Measurements from ENCODE around the gene CCDC183.

The CCDC183 gene

DNA sequence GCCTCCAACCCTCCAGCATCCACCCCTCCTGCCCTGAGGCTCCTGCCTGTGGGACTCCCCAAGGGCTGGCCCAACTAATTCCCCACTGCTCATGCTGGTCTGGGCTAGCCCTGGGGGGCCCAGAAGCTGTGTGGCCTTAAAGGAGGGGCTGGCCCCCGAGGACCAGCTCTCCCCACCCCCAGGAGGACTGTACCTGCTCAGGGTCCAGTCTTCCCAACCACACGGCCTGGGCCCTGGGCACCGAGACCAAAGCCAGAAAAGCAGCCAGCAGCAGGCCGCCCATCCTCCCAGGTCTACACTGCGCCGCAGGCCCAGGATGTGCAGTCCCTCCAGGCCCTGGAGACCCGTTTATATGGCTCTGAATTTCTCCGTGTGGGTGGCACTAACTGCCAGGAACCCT is 47.9 kb upstream of the CCDC183 start, which contains the start of gene LCN6:
TSS of gene LCN6 (minus strand) at position 325 of the 400 bp plus-strand sequence. CDS start at position 283, 42 bp downstream.
- no peak within 1 kb of the TSS for H3K4me2 ChIP-seq (ENCODE audit: low read length)
- H3K27me3 ChIP-seq (ENCODE audit: insufficient read depth, low read length) = peaks cover 25% of the 10 kb centered on the region; the same call in 1 of the 2 replicates
- H3F3A ChIP-seq (ENCODE audit: insufficient read depth, low read length) = no peaks in the 10 kb centered on the region
- H3K4me1 ChIP-seq (ENCODE audit: insufficient read depth, low read length, severe bottlenecking) = no peaks in the 10 kb centered on the region
- H2AFZ ChIP-seq (ENCODE audit: low read length) = no peak within 1 kb of the TSS
- H3K36me3 ChIP-seq (ENCODE audit: insufficient read depth, low read length) = peaks cover 2% of the 10 kb centered on the region; the same call in 1 of the 2 replicates
- no peaks in the 10 kb centered on the region for H3K79me2 ChIP-seq (ENCODE audit: insufficient read depth, low read length)
- H3K27ac ChIP-seq (ENCODE audit: low read depth, low read length, poor library complexity, severe bottlenecking) = no peak within 1 kb of the TSS
- no peak for TF ChIP-seq CTCF (IDR thresholded peaks at IDR 0.05; ENCODE audit: low read length)
- TF ChIP-seq EZH2 (IDR thresholded peaks at IDR 0.05; ENCODE audit: borderline replicate concordance, low read length) = no peak
- H3K9me3 ChIP-seq (ENCODE audit: low read length) = peaks cover 13% of the 10 kb centered on the region
- H3K9ac ChIP-seq (ENCODE audit: low read length) = no peak within 1 kb of the TSS
- no peak within 1 kb of the TSS for H3K4me3 ChIP-seq (ENCODE audit: low read depth, low read length, poor library complexity, severe bottlenecking)
- H4K20me1 ChIP-seq (ENCODE audit: insufficient read depth, low read length) = no peaks in the 10 kb centered on the region
- H3K9me2 ChIP-seq (ENCODE audit: low read depth, low read length) = no peaks in the 10 kb centered on the region

GRCh38 chr9:136748666-136749611 is 47.2 kb upstream of the CCDC183 start:
- peaks cover 2% of the 10 kb centered on the region; the same call in 1 of the 2 replicates for H3K36me3 ChIP-seq (ENCODE audit: insufficient read depth, low read length)
- no peak overlapping the region for H3K9ac ChIP-seq (ENCODE audit: low read length)
- H3K27me3 ChIP-seq (ENCODE audit: insufficient read depth, low read length) = peaks cover 27% of the 10 kb centered on the region; the same call in 1 of the 2 replicates
- no peak for TF ChIP-seq EZH2 (IDR thresholded peaks at IDR 0.05; ENCODE audit: borderline replicate concordance, low read length)
- TF ChIP-seq CTCF (IDR thresholded peaks at IDR 0.05; ENCODE audit: low read length) = no peak
- H3K9me3 ChIP-seq (ENCODE audit: low read length) = peaks cover 13% of the 10 kb centered on the region
- no peaks in the 10 kb centered on the region for H3F3A ChIP-seq (ENCODE audit: insufficient read depth, low read length)
- H3K27ac ChIP-seq (ENCODE audit: low read depth, low read length, poor library complexity, severe bottlenecking) = no peak overlapping the region
- H3K9me2 ChIP-seq (ENCODE audit: low read depth, low read length) = no peaks in the 10 kb centered on the region
- H3K4me2 ChIP-seq (ENCODE audit: low read length) = no peak overlapping the region
- no peaks in the 10 kb centered on the region for H3K79me2 ChIP-seq (ENCODE audit: insufficient read depth, low read length)
- H4K20me1 ChIP-seq (ENCODE audit: insufficient read depth, low read length) = no peaks in the 10 kb centered on the region
- no peaks in the 10 kb centered on the region for H3K4me1 ChIP-seq (ENCODE audit: insufficient read depth, low read length, severe bottlenecking)
- H3K4me3 ChIP-seq (ENCODE audit: low read depth, low read length, poor library complexity, severe bottlenecking) = no peak overlapping the region
- no peak overlapping the region for H2AFZ ChIP-seq (ENCODE audit: low read length)

DNA sequence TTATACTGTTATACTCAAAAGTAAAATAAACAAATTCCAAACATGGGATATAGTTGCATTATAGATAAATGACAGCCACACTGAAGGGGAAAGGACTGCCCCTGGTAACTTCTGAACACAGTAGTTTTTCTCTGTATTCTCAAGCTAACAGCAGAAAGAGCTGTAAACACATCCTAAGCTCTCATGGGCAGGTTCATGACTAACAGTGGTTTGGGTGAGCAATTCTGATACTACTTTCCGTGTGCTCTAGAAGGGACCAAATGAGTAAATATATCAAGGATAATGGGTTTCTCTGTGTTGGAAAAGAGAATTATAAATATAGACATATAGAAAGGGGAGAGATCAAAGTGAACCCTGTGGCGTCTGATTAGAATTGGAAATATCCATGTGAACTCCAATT is 45.6 kb upstream of the CCDC183 start:
- Histone ChIP-seq H3K4me3 (ENCODE audit: low read depth, low read length, poor library complexity, severe bottlenecking) (no peak overlapping the region), H3K9ac (ENCODE audit: low read length) (no peak overlapping the region), H3K9me2 (ENCODE audit: low read depth, low read length) (no peaks in the 10 kb centered on the region), H3K36me3 (ENCODE audit: insufficient read depth, low read length) (peaks cover 2% of the 10 kb centered on the region; the same call in 1 of the 2 replicates), H3K9me3 (ENCODE audit: low read length) (peaks cover 13% of the 10 kb centered on the region), H3K4me2 (ENCODE audit: low read length) (no peak overlapping the region), H3F3A (ENCODE audit: insufficient read depth, low read length) (no peaks in the 10 kb centered on the region), H2AFZ (ENCODE audit: low read length) (no peak overlapping the region), H3K27me3 (ENCODE audit: insufficient read depth, low read length) (peaks cover 36% of the 10 kb centered on the region; the same call in 1 of the 2 replicates), H3K27ac (ENCODE audit: low read depth, low read length, poor library complexity, severe bottlenecking) (no peak overlapping the region), H4K20me1 (ENCODE audit: insufficient read depth, low read length) (no peaks in the 10 kb centered on the region), H3K79me2 (ENCODE audit: insufficient read depth, low read length) (no peaks in the 10 kb centered on the region), H3K4me1 (ENCODE audit: insufficient read depth, low read length, severe bottlenecking) (no peaks in the 10 kb centered on the region)
- TF ChIP-seq CTCF (IDR thresholded peaks at IDR 0.05; ENCODE audit: low read length) (no peak), EZH2 (IDR thresholded peaks at IDR 0.05; ENCODE audit: borderline replicate concordance, low read length) (no peak)
